HG02884 (cell line): ENCODE measurements around the gene FAM234A.
"Not testable (repeated sequence)": the region's sequence is repeated elsewhere in the genome, so short reads cannot be mapped to it uniquely, and the experiment has no call there.

Experiments
- ATAC-seq: cut with Tn5 transposase; IDR thresholded peaks from one replicate; pipeline ENCODE4 v1.9.1; 2021; ENCODE audit warnings: mild to moderate bottlenecking, moderate library complexity; ENCODE audit not compliant: unreplicated experiment

Gene FAM234A, protein sequence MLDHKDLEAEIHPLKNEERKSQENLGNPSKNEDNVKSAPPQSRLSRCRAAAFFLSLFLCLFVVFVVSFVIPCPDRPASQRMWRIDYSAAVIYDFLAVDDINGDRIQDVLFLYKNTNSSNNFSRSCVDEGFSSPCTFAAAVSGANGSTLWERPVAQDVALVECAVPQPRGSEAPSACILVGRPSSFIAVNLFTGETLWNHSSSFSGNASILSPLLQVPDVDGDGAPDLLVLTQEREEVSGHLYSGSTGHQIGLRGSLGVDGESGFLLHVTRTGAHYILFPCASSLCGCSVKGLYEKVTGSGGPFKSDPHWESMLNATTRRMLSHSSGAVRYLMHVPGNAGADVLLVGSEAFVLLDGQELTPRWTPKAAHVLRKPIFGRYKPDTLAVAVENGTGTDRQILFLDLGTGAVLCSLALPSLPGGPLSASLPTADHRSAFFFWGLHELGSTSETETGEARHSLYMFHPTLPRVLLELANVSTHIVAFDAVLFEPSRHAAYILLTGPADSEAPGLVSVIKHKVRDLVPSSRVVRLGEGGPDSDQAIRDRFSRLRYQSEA

DNA sequence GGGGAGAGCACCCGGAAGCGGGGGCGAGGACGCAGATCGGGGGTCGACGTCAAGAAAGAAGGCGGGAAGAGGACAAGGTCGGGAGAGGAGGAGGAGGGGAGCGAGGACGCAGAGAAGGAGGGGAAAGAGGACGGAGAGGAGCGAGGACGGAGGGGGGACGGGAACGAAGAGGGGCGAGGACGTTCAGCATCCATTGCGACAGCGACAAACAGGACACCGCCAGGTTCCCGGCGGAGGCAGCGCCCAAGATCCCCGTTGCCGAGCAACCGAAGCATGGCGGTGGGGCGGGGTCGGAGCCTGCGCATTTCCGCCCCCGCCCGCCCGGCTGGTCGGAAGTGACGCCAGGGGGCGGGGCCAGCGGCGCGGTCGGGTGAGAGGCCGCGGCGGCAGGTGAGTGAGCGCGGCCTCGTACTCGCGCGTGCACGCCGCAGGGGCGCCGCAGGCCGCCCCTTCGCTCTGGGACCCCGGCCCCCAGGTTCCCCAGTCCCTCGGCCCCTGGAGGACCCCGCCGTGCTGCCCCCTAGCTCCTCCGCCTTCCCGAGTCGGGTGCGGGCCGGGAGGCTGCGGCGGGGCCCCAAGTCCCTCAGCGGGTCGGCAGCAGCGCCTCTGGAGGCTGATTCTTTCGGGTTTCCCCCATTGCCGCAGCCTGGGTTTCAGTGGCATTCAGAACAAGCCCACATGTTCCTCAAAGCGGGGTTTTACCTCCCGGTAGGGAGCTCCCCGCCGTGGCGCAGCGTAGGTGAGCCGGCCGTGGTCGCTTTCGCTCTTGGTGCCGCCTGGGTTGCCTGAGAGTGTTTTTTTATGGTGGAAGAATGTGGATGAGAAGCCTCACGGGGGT is at the start of gene FAM234A:
Gene FAM234A, plus strand, starts transcription at position 354 of the 838 bp plus-strand sequence. CDS start 19,593 bp downstream, outside the sequence.
- peak; percentile 73 for ATAC-seq

DNA sequence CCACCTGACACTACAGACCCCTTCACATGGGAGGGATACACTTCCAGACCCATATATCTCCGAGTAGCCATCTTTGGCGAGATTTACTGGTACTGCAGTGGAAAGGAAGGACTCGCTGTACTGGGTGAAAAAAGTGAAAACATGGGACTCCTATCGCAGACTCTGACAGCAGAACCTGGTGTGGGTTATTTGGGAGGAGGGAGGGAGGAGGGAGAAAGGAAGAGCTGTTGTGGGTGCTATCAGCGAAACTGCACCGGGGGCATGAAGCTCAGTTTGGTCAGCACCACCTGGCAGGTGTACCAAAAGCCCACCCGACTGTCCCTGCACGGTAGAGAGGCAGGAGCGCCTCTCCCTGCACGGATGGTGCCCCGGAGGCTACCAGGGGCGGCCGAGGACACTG is 49.4 kb upstream of the FAM234A start:
- ATAC-seq, result no peak

DNA sequence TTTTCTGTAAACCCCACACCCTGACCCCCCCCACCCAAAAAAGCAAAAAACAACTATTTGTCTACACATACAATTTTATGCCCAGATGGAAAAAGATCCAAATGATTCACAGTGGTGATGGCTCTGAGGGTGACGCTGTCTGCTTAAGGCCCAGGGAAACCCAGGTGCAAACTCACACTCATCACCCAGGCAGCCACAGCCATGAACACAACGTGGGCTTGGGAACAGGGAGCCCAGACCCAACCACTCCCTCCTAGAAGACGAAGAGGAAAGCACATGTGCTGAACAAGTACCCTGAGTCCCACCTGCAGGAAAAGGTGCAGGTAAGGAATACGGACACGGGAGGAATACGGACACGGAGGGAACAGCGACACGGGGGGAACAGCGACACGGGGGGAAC is 48.9 kb upstream of the FAM234A start:
- ATAC-seq, result no peak

DNA sequence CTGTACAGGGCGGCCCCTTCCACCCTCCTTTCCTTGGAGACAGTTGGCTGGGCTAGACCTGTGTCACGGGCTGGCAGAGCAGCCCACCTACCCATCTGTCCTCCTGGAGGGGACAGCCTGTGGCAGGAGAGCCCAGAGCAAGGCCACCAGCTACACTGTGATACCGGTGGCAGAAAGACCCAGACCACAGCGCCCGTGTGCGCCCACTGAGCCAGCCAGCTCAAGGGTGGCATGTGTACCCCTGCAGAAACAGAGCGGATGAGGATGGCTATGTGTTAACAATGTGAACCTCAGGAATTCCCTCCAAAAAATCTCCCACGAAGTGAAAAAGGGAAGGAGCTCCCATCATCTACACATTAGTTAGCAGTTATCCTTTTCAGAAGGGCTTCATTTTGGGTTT is 47.3 kb upstream of the FAM234A start:
- no peak for ATAC-seq

DNA sequence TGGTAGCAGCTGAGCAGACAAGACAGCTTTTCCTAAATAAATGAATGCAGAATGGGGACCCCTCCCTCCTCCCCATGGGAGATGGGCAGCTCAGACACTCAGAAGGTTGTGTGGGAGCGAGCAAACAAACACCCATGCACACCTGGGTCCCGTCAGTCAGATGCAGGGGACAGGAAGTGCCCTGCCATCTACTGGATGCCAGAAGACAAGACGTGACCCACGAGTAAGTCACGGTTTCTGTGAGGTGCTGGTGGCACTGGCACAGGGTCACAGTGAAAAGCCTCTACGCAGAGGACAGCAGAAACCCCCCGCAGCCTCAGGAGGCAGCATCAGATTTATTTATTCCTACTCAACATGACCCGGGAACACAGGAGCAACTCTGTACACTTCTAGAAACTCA is 45.9 kb upstream of the FAM234A start:
- no peak for ATAC-seq

DNA sequence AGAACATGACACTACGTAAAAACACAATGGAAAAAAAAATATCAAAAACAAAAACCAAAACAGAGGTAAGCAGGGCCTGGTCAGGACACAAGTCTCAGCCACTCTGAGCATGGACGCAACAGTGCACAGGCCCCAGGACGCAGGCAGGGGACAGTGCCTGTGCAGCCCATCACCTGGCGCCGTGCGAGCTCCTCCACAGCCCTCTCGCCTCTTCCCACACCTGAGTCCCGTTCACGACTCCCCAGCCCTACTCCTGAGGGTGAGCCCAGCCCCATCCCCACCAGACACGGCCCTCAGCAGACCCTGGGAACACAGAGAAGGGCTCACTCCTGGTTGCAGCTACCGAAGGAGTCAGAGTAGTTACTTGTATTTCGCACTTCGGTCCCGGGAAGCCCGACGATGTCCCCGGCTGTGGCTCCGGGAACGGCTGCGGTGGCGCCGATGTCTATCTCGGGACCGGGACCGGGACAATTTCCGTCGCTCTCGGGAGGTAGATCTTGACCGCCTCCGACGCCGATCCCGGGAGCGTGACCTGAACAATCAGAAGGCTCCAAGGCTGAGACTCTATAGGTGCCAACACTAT is 44.9 kb upstream of the FAM234A start:
- ATAC-seq, result no peak

DNA sequence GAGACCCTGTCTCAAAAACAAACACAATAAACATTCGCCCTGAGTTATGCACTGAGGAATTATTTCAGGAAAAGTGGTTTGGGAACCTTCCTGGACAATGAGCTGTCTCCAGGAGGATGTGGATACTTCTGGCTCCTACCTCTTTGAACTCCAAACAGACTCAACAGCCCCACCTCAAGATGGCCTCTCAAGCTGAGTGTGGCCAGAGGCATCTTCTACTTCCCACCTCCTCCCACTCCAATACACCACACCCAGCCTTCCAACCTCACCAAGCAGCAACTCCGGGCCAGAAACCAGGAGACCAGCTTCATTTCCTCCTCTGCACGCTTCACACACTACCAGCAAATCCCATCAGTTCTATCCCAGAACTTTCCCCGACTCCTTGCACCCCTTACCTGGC is 42.8 kb upstream of the FAM234A start:
- no peak for ATAC-seq

DNA sequence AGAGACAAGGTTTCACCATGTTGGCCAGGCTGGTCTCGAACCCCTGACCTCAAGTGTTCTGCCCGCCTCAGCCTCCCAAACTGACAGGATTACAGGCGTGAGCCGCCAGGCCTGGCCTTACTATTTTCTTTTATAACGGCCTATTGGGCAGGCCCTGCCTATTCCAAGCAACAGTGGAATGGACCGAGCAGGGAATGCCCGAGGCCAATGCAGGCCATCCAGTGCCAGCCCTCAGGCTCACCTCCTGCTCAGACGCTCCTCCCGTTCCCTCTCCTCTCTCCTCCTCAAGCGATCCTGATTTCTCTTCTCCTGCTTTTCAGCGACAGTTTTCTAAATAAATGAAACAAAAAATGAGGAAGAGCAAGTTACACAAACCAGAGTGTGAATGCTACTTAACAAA is 41.9 kb upstream of the FAM234A start:
- no peak for ATAC-seq

DNA sequence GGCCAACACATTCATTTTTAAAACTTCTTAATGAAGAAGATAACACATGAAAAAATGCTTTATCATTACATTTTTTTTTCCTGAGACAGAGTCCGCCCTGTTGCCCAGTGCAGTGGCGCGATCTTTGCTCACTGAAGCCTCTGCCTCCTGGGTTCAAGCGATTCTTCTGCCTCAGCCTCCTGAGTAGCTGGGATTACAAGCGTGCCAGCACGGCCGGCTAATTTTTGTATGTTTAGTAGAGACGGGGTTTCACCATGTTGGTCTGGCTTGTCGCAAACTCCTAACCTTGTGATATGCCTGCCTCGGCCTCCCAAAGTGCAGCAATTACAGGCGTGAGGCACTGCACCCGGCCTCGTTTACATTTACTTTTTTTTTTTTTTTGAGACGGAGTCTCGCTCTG is 41.2 kb upstream of the FAM234A start:
- ATAC-seq, result no peak

DNA sequence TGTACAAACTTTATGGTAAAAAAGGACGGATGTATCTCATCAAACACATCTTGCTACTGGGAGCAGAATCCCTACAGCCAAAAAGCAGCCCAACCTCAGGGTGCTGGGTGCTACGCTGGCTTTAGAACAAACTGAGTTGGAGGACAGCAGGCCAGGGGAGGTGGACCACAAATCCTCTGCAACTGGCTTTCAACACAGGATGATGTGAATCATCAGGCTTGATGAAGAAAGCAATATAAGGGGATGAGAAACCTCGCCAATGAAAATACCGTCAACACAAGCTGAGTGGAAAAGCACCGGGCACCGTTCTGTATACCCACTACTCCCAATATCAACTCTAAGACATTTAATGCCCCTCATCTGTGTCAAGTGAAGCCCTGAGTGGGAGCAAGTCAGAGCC is 40.1 kb upstream of the FAM234A start:
- ATAC-seq, result no peak

DNA sequence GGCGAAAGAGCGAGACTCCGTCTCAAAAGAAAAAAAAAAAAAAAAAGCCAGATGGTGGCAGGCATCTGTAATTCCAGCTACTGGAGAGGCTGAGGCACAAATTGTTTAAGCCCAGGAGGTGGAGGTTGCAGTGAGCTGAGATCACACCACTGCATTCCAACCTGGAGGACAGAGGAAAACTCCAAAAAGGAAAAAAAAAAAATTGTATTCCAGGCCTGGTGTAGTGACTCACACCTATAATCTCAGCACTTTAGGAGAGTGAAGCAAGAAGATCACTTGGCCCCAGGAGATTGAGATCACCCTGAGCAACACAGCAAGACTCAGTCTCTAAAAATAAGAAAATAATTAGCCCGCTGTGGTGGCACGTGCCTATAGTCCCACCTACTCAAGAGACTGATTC is 34.2 kb upstream of the FAM234A start:
- ATAC-seq, result no peak

DNA sequence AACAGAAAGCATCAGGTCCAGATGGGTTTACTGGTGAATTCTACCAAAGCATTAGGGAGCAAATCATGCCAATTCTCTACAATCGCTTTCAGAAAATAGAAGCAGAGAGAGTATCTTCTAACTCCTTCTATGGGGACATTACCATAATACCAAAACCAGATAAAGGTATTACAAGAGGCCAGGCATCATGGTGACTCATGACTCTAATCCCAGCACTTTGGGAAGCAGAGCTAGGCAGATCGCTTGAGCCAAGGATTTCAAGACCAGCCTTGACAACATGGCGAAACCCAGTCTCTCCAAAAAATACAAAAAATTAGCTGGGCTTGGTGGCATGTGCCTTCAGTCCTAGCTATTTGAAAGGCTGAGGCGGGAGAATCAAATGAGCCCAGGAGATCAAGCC is 31.4 kb upstream of the FAM234A start:
- no peak for ATAC-seq

DNA sequence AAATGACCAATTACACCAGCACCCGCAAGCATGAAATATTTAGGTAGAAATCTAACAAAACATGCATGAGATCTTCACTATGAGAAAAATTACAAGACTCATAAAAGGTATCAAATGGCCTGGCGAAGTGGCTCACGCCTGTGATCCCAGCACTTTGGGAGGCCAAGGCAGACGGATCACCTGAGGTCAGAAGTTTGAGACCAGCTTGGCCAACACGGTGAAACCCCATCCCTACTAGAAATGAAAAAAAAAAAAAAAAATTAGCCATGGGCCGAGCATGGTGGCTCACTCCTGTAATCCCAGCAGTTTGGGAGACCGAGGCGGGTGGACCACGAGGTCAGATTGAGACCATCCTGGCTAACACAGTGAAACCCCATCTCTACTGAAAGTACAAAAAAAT is 30.6 kb upstream of the FAM234A start:
- not testable (repeated sequence) for ATAC-seq

DNA sequence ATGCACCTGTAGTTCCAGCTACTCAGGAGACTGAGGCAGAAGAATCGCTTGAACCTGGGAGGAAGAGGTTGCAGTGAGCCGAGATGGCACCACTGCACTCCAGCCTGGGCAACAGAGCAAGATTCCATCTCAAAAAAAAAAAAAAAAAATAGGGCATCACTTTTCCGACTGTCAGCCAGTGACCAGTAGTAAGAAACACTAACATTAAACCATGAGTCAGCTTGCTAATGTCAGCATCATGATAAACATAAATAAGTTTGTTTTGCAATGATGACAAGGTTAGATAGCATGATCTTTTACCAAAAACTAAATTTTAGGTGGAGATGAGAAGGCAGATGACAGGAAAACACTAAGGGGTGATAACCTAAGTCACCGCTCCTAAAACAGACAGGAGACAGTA is 25.3 kb upstream of the FAM234A start:
- not testable (repeated sequence) for ATAC-seq

DNA sequence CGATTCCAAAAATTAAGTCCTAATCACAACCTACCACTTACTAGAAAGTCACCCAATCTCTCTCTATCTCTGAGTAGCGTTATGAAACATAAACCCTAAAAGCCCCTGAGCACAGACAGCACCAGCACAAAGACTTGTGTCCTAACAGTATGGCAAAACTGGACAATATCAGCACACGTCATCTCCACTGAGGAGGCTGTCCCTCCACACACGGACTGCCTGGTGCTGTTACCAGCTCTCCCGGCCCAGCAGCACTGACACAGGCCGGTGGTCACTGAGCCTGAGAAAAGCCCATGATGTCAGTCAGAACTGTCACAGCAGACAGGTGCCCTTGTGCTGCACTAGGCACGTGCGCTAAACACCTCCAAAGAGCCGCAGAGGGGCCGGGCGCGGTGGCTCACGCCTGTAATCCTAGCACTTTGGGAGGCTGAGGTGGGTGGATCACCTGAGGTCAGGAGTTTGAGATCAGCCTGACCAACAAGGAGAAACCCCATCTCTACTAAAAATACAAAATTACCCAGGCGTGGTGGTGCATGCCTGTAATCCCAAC is 22.9 kb upstream of the FAM234A start:
- not testable (repeated sequence) for ATAC-seq

DNA sequence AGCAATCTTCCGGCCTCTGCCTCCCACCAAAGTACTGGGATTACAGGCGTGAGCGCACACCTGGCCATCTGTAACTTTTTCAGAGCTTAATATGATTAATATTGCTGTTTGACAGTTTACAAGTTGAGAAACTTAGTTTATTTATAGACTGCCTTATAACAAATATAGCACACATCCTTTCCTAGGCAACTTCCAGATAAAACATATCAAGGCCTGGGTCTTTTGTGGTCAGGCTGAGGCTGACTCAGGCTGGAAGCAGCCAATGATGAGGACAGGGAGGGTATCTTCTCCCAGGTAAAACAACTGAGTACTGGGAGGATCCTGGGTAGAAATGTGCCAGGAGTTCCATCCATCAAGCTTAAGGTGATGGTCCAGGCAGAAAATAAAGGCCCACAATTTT is 21.6 kb upstream of the FAM234A start:
- ATAC-seq, result no peak

DNA sequence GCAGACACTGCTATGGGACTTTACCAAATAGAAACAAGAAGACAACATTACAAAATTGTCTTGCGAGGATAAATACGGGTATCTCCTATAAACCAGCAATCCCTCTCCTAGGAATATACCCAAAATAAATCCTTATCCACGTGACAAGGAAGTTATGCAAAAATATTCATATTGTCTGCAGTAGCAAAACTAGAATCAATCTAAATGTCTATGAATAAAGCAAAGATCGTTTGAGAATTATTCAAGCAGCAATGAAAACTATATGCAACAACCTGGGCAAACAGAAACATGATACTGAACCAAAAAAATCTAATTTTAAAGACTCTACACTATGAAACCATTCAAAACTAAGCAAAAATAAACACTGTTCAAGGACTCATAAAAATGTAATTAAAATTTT is 14.6 kb upstream of the FAM234A start:
- no peak for ATAC-seq

DNA sequence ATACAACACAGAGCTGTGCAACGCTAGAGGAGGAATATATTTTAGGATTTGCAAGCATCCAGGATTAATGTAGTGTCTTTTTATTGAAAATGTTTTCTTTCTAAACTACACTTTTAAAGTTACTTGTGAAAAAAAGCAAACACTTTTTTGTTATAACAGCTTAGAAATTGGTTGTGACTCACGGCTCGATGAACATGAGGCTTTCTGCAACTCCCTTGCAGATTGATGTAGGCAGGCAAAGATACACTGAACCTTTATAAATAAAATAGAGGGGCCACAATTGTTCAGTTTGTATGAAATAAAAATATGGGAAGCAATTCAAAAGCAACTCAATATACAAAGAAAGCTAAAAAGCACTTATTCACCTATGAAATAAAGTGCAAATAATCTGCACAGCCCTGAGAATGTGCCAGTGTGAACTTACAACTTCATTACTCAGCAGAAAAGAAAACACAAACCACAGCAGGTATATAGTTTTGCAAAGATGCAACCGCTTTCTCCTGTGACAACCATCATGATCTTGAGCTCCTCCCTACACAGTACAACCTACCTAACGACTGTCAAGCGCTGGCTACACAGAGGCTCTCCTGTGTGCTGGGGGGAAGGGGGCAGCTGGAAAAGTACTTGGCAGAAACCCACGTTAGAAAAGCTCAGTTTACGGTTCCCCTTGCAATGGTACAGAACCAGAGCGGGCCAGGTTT is 6.3 kb upstream of the FAM234A start:
- ATAC-seq, result no peak

DNA sequence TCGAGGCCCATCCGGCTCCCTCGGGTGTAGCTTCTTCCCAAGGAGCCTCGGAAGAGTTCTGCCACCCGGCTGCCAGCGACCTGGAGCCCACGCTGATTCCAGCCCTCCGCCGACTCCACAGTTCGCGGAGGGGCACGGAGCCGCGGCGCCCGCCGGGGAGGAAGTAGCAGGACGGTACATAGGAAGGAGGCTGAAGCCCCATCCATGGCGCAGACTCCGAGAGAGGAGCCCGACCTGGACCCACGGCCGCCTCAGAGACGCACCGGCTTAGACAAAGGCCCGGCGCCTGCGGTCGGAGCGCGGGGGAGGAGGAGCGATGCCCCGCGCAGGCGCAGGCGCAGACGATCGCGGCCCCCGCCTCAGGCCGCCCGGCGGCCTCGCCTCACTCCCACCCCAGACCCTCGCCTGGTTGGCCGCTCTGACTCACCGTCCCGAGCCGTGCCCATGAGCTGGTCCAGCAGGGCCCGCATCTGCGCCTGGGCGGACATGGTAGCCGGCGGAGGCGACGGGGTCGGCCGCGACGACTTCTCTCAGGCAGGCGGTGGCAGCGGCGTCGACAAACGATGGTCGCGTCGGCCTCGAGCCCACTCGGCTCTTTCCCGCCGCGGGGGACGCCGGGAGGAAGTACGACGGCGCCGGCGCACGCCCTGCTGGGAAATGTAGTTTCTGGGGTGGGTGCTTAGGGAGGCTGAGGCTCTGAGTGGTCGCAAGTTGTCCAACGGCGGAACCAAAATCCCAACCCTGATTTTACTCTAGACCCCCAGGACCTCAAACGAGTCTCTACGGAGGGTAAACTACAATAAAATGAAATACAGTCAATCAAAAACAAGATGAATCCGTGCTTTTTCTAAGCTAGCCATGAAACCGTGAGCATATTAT is 5.5 kb upstream of the FAM234A start, which contains the start of gene LUC7L:
Gene LUC7L, minus strand, starts transcription at position 598 of the 879 bp plus-strand sequence. Its CDS starts 110 bp downstream, at position 488.
- peak; percentile 80 for ATAC-seq
